ENCODE data around the gene STXBP6. TPM values are rescaled to one million over a fixed set of nuclear protein-coding genes. Genes with fewer than 3 reads are reported as not detected.

STXBP6 gene
- total RNA-seq, 4 donors from 2014 or later, result 11.9 to 30.5 (median 14.6) TPM

DNA sequence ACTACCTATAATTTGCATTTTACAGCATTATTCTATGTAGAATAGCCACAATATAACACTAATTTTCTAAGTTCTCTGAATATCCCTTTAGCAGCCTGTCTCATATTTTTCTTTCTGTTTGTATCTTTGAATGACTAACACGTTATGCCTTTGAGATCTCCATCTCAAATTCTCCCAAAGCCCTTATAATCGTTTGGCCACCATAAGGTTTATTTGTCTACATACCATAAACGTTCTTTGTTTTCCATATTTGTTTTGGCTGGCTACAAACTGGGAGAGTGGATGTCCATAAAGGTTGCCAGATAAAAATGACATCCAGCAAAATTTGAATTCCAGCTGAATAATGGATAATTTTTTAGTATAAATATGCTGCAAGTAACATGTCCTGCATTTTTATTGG, 203.7 kb downstream of the STXBP6 start:
- no peak for TF ChIP-seq POLR2A (IDR thresholded peaks at IDR 0.05)
- TF ChIP-seq, protein P1, sequence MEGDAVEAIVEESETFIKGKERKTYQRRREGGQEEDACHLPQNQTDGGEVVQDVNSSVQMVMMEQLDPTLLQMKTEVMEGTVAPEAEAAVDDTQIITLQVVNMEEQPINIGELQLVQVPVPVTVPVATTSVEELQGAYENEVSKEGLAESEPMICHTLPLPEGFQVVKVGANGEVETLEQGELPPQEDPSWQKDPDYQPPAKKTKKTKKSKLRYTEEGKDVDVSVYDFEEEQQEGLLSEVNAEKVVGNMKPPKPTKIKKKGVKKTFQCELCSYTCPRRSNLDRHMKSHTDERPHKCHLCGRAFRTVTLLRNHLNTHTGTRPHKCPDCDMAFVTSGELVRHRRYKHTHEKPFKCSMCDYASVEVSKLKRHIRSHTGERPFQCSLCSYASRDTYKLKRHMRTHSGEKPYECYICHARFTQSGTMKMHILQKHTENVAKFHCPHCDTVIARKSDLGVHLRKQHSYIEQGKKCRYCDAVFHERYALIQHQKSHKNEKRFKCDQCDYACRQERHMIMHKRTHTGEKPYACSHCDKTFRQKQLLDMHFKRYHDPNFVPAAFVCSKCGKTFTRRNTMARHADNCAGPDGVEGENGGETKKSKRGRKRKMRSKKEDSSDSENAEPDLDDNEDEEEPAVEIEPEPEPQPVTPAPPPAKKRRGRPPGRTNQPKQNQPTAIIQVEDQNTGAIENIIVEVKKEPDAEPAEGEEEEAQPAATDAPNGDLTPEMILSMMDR (IDR thresholded peaks at IDR 0.05), result no peak
- H3K27me3 ChIP-seq, result no peaks in the 10 kb centered on the region
- no peaks in the 10 kb centered on the region for H3K9me3 ChIP-seq
- no peaks in the 10 kb centered on the region for H3K36me3 ChIP-seq
- DNase-seq, result no peak
- intact Hi-C loops (cut with DNase I; ENCODE audit: low total_unique reads), result no loop called here
- H3K4me3 ChIP-seq, result no peak overlapping the region
- H3K27ac ChIP-seq, result no peak overlapping the region
- H3K4me1 ChIP-seq, result no peaks in the 10 kb centered on the region

DNA sequence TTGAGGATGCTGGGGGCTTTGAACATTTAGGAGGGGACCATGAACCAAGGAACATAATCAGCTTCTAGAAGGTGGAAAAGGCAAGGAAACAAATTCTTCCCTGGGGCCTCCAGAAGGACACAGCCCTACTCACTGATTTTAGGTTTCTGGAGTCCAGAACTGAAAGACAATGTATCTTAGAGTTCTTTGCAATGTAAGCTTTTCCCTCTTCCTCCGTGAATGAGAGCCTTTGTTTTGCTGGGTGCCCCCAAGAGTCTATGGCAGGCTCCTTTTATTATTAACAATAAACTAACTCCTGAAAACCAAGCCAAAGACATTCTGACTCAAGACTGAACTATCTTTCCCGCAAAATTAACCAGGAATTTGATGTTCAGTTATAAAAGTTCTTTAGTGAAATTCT, 204.1 kb downstream of the STXBP6 start:
- Histone ChIP-seq H3K4me1 (no peaks in the 10 kb centered on the region), H3K27me3 (no peaks in the 10 kb centered on the region), H3K4me3 (no peak overlapping the region), H3K9me3 (no peaks in the 10 kb centered on the region), H3K27ac (no peak overlapping the region), H3K36me3 (no peaks in the 10 kb centered on the region)
- TF ChIP-seq, protein P1 (IDR thresholded peaks at IDR 0.05), result no peak
- TF ChIP-seq POLR2A (IDR thresholded peaks at IDR 0.05), result no peak
- intact Hi-C loops (cut with DNase I; ENCODE audit: low total_unique reads), result no loop called here
- no peak for DNase-seq

DNA sequence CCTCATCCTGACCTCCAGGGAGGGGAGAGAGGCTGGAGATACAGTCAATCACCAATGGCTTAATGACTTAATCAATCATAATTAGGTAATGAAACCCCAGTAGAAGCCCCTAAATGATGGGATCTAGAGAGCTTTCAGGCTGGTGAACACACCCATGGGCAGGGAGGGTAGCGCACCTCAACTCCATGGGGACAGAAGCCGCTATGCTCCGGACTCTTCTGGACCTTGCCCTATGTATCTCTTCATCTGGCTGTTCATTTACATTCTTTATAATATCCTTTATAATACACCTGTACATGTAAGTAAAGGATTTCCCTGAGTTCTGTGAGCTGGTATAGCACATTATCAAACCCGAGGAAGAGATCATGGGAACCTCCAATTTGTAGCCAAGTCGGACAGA, 205.9 kb downstream of the STXBP6 start:
- Histone ChIP-seq H3K9me3 (no peaks in the 10 kb centered on the region), H3K36me3 (no peaks in the 10 kb centered on the region), H3K27me3 (no peaks in the 10 kb centered on the region), H3K4me1 (no peaks in the 10 kb centered on the region), H3K4me3 (no peak overlapping the region), H3K27ac (no peak overlapping the region)
- TF ChIP-seq, protein P1 (IDR thresholded peaks at IDR 0.05), result no peak
- no peak for TF ChIP-seq POLR2A (IDR thresholded peaks at IDR 0.05)
- intact Hi-C loops (cut with DNase I; ENCODE audit: low total_unique reads), result no loop called here
- DNase-seq, result no peak

DNA sequence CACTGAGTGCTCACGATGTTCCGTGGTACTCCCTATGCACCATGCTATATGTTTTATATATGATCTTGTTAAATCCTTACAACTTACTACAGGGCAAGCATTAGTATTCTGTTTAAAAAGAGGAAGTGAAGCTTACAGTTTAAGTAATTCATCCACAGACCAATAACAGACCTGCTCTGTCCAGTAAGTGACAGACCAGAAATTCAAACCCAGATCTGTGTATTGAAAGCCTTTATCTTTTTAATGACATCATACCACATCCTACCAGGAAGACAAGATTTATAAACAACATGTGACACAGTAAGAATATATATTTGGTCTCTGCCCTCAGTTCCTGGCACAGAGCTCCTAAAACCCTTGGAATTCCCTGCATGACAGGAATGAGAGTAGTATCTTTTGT, 206.5 kb downstream of the STXBP6 start:
- no peak for DNase-seq
- H3K9me3 ChIP-seq, result no peaks in the 10 kb centered on the region
- intact Hi-C loops (cut with DNase I; ENCODE audit: low total_unique reads), result no loop called here

DNA sequence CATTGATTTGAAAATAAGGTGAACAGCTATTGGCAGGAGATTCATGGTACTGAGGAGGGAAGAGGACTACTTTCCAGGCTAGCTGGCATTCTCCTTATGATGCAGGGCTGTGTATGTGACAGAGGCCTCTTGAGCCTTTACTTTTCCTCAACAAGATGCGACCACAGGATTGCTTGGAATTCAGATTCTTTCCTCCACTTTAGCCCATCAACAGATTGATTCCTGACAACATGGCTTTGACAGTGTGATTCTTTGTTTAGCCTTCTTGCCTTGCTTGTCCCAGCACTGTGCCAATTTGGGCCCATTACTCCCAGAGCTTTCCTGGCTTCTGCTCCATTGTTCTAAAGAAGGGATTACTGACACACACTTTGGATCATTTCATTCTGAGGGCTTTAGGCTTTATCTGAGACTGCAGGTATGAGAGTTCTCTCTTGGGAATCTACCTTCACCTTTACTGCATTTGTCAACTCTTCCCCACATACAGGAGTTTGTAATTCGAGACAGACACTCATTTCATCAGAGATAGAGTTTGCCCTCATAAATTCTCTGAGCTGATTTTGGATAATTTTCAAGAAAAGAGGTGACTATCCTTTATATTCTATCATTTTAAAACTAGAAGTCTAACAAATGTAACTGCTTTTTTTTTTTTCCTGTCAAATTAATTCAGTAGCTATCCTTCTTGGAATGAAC, 209.6 kb downstream of the STXBP6 start:
- Histone ChIP-seq H3K27ac (no peak overlapping the region), H3K4me3 (no peak overlapping the region)

More for the DNA sequence above, 206.5 kb downstream of the STXBP6 start:
- Histone ChIP-seq H3K27me3 (no peaks in the 10 kb centered on the region), H3K4me3 (no peak overlapping the region), H3K4me1 (no peaks in the 10 kb centered on the region), H3K36me3 (no peaks in the 10 kb centered on the region), H3K27ac (no peak overlapping the region)
- TF ChIP-seq, protein P1 (IDR thresholded peaks at IDR 0.05), result no peak
- no peak for TF ChIP-seq POLR2A (IDR thresholded peaks at IDR 0.05)

More for the DNA sequence above, 209.6 kb downstream of the STXBP6 start:
- no peak for DNase-seq
- Histone ChIP-seq H3K4me1 (no peaks in the 10 kb centered on the region), H3K27me3 (no peaks in the 10 kb centered on the region), H3K9me3 (no peaks in the 10 kb centered on the region), H3K36me3 (no peaks in the 10 kb centered on the region)
- TF ChIP-seq, protein P1 (IDR thresholded peaks at IDR 0.05), result no peak
- no peak for TF ChIP-seq POLR2A (IDR thresholded peaks at IDR 0.05)
- intact Hi-C loops (cut with DNase I; ENCODE audit: low total_unique reads), result no loop called here

Measured in uterus (tissue), 4 donors.